Measurements from ENCODE around the gene STC2. TPM values are rescaled to one million over a fixed set of nuclear protein-coding genes. Genes with fewer than 3 reads are reported as not detected.

Gene STC2
- total and polyA plus RNA-seq, 10 of the 15 experiments (the other 5 are each of a cell fraction or from before 2014, with no cell fraction given): 0.05 to 4.8 (median 2.0) TPM

- CTCF ChIA-PET: interaction anchor here (1.2 kb wide), 1 partner anchor 9 kb away, joined by 3 read pairs; no protein-coding TSS in a partner anchor
- Histone ChIP-seq H4K20me1 (ENCODE audit: control insufficient read depth, insufficient read depth) (no peaks in the 10 kb centered on the region), H3K4me2 (ENCODE audit: control insufficient read depth, insufficient read depth) (peak overlapping the region; percentile 38; the same call in 1 of the 2 replicates), H3K27me3 (replicated peaks in 1 of 2; ENCODE audit: control insufficient read depth in 2 of 2, insufficient read depth in 2 of 2, low read length in 1 of 2) (no peaks in the 10 kb centered on the region), H3K36me3 (ENCODE audit: control insufficient read depth in 2 of 2, insufficient read depth in 2 of 2, low read length in 1 of 2) (no peaks in the 10 kb centered on the region), H3K9ac (ENCODE audit: control insufficient read depth, insufficient read depth, low read length) (no peak overlapping the region), H2AFZ (ENCODE audit: control insufficient read depth, low read depth, low read length) (no peak overlapping the region), H3K4me1 (ENCODE audit: control insufficient read depth, insufficient read depth, low read length) (peaks cover 14% of the 10 kb centered on the region), H3K4me3 (no peak overlapping the region), H3K27ac (ENCODE audit: control insufficient read depth, insufficient read depth) (no peak overlapping the region), H3K79me2 (ENCODE audit: control insufficient read depth, insufficient read depth, low read length) (no peaks in the 10 kb centered on the region), H3K9me3 (replicated peaks; ENCODE audit: control insufficient read depth, insufficient read depth, low read length) (no peaks in the 10 kb centered on the region; the same call in 2 of the 3 replicates)
- in situ Hi-C loops (cut with MboI): no loop called here
- no peak for DNase-seq (ENCODE audit: low read depth, low spot score)
- RAD21 ChIA-PET (ENCODE audit: unreplicated experiment): no interaction called here
- peak; percentile 28; the same call in 2 of the 3 replicates for ATAC-seq
- no TSS peak for BruUV-seq (replicated peaks)
- POLR2A ChIA-PET: no interaction called here
- intact Hi-C loops (cut with micrococcal nuclease; ENCODE audit: unreplicated experiment): loop anchor here (2.0 kb wide), 1 partner anchor 308 kb away; no protein-coding TSS in a partner anchor
- SMC1A ChIA-PET (ENCODE audit: uncharacterized antibody, unreplicated experiment): interaction anchor here (1.0 kb wide), 1 partner anchor 510 kb away, joined by 4 read pairs; no protein-coding TSS in a partner anchor
- WGBS (ENCODE audit: insufficient coverage, insufficient replicate concordance, low lambda C conversion rate, missing lambda C conversion rate): 59% methylated on average over 5 of the region's 7 CpGs
- no peak for FAIRE-seq
- no peak for TF ChIP-seq BCL11A (IDR thresholded peaks at IDR 0.05; ENCODE audit: low read depth, low read length)
- TF ChIP-seq SMAD5 (IDR thresholded peaks at IDR 0.05; ENCODE audit: low read depth): no peak
- TF ChIP-seq PAX8 (IDR thresholded peaks at IDR 0.05): no peak
- TF ChIP-seq, protein P1, sequence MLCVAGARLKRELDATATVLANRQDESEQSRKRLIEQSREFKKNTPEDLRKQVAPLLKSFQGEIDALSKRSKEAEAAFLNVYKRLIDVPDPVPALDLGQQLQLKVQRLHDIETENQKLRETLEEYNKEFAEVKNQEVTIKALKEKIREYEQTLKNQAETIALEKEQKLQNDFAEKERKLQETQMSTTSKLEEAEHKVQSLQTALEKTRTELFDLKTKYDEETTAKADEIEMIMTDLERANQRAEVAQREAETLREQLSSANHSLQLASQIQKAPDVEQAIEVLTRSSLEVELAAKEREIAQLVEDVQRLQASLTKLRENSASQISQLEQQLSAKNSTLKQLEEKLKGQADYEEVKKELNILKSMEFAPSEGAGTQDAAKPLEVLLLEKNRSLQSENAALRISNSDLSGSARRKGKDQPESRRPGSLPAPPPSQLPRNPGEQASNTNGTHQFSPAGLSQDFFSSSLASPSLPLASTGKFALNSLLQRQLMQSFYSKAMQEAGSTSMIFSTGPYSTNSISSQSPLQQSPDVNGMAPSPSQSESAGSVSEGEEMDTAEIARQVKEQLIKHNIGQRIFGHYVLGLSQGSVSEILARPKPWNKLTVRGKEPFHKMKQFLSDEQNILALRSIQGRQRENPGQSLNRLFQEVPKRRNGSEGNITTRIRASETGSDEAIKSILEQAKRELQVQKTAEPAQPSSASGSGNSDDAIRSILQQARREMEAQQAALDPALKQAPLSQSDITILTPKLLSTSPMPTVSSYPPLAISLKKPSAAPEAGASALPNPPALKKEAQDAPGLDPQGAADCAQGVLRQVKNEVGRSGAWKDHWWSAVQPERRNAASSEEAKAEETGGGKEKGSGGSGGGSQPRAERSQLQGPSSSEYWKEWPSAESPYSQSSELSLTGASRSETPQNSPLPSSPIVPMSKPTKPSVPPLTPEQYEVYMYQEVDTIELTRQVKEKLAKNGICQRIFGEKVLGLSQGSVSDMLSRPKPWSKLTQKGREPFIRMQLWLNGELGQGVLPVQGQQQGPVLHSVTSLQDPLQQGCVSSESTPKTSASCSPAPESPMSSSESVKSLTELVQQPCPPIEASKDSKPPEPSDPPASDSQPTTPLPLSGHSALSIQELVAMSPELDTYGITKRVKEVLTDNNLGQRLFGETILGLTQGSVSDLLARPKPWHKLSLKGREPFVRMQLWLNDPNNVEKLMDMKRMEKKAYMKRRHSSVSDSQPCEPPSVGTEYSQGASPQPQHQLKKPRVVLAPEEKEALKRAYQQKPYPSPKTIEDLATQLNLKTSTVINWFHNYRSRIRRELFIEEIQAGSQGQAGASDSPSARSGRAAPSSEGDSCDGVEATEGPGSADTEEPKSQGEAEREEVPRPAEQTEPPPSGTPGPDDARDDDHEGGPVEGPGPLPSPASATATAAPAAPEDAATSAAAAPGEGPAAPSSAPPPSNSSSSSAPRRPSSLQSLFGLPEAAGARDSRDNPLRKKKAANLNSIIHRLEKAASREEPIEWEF (IDR thresholded peaks at IDR 0.05; ENCODE audit: insufficient replicate concordance, low read depth, low read length): no peak
- TF ChIP-seq BMI1 (IDR thresholded peaks at IDR 0.05; ENCODE audit: borderline replicate concordance): no peak
- no peak for TF ChIP-seq MAX (IDR thresholded peaks at IDR 0.05; ENCODE audit: low read depth, low read length)
- no peak for TF ChIP-seq RCOR1 (conservative IDR thresholded peaks at IDR 0.05; ENCODE audit: low read depth, low read length)
- TF ChIP-seq NKRF (conservative IDR thresholded peaks at IDR 0.05): no peak
- no peak for TF ChIP-seq SPI1 (IDR thresholded peaks at IDR 0.05; ENCODE audit: borderline replicate concordance, insufficient read depth, low read depth, low read length)
- no peak for TF ChIP-seq BCLAF1 (IDR thresholded peaks at IDR 0.05)
Measured at GRCh38 chr5:173287086-173287485, 41.1 kb downstream of the STC2 start.

All from GM12878 (cell line).